GM12874 (cell line): Measurements from ENCODE around the gene ZNF385A.

ENCODE experiments used
- TF ChIP-seq, protein P1 (sequence below): IDR thresholded peaks from 2 replicates; pipeline ENCODE4 v1.5.1; 2011; ENCODE audit warnings: low read depth, mild to moderate bottlenecking, control low read depth, low read length, moderate library complexity; ENCODE audit not compliant: insufficient read depth

Gene ZNF385A

DNA sequence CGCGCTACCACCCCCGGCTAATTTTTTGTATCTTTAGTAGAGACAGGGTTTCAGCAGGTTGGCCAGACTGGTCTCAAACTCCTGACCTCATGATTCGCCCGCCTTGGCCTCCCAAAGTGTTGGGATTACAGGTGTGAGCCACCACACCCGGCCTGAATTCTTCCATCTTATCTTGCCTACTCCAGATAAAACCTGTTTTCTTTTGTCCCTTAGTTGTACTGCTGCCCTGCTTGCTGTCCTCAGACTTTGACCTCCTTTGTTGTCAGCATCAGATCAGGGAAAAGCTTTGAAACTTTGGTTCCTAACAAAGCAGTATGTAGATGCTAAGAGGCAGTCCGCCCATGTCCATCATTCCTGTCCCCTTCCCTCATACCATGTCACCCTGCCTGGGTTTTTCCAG is 43.7 kb downstream of the ZNF385A start:
- TF ChIP-seq, protein P1, sequence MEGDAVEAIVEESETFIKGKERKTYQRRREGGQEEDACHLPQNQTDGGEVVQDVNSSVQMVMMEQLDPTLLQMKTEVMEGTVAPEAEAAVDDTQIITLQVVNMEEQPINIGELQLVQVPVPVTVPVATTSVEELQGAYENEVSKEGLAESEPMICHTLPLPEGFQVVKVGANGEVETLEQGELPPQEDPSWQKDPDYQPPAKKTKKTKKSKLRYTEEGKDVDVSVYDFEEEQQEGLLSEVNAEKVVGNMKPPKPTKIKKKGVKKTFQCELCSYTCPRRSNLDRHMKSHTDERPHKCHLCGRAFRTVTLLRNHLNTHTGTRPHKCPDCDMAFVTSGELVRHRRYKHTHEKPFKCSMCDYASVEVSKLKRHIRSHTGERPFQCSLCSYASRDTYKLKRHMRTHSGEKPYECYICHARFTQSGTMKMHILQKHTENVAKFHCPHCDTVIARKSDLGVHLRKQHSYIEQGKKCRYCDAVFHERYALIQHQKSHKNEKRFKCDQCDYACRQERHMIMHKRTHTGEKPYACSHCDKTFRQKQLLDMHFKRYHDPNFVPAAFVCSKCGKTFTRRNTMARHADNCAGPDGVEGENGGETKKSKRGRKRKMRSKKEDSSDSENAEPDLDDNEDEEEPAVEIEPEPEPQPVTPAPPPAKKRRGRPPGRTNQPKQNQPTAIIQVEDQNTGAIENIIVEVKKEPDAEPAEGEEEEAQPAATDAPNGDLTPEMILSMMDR: no peak

DNA sequence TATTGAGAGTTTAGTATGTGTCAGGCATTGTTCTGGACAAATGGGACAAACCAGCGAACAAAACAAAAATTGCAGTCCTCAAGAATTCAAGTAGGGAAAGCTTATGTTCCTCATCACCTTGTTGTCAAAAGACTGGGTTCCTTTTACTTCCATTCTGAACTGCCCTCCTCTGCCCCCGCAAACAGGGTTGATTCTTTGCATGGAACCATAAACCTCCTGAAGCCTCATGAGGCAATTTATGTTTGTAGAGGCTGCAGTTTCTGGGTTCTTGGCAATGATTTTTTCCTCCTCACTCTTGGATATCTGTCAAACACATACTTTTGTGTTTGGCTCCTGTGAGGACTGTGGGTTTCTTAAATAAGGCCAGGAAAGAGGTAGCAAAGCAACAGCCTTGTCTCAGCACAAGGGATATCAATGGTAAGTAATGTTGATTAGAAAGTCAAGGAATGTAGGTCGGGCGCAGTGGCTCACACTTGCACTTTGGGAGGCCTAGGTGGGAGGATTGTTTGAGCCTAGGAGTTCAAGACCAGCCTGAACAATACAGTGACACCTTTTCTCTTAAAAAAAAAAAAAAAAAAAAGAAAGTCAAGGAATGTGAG is 45.7 kb downstream of the ZNF385A start:
- TF ChIP-seq, protein P1: no peak

DNA sequence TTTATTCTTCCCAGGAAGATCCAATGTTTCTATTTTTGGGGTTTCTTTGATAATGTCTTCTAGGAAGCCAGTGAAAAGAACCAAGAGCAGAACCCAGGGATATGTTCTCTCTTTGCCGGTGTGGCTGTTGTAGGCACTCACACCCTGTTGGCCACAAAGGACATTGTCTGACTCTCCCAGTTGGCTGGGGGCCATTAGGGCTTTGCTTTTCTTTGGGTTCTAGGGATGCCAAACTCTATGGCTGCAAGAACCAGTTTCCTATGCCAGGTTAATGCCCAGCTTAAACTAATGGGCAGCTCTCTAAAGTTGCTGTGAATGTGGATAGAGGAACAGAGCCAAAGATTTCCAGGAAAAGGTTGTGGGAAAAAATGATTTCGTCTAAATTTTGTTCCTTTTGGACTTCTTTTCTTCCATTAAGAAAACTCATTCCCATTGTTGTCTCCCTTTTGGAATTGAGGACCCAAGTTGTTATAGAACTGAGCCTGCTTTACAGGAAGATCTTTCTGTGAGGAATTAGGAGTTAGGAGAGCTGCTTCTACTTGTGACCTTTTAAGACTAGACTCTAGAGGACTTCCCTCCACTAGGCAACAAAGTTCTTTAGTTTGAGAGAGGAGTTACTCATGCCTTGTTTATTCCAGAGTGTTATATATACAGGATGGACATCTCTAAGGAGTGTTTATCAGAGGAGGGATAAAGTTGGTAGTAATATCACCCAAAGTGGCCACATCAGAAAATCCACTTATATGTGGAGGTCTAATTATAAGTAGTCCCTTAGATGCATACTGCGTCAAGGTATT is 46.5 kb downstream of the ZNF385A start:
- TF ChIP-seq, protein P1: no peak

DNA sequence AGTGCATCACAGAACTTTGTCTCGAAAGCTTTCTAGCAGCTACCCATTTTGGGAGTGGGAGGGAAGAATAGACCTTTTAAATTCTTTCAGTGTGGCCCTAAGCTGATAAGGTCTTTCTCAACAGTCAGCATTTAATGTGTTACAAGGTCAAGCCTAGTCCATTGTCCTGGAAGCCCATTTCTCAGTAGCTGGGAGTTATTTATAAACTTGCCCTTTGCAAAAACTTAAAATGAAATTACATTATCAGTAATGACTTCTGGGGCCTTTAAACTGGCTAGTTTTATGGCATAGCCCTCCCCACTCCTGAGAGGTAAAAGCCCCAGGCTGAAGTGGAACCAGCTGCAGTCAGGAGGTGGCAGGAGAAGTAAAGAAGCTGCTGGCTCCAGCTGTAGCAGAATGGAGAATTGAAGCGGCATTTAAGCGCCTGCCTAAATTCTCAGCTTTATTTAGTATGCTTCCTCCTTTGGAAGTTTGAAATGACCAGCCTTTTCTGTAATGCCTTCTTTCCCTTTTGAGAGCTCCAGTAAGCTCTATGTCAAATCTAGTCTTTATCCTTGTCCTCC is 47.2 kb downstream of the ZNF385A start:
- TF ChIP-seq, protein P1: no peak

DNA sequence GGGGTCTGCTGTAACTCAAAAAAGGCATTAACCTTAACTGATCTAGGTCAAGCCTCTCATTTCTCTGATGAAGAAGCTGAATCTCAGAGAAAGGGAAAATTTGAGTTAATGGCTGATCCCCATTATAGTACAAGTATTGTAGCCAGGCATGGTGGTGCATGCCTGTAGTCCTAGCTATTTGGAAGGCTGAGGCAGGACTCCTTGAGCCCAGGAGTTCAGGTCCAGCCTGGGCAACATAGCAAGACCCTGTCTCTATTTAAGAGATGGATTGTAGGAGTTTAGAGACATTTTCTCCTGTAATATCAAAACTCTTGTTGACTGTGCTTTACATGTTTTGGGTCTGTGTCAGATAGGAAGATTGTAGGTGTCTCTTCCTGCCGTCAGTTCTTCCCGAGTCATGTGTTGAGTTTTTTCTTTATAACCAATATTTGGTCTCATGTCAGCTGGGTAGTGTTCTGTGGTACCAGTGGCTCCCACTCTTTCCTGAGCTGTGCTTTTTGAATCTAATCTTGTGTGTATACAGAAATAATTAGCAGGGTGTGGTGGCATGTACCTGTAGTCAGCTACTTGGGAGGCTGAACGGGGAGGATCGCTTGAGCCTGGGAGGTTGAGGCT is 51.0 kb downstream of the ZNF385A start:
- TF ChIP-seq, protein P1: no peak

DNA sequence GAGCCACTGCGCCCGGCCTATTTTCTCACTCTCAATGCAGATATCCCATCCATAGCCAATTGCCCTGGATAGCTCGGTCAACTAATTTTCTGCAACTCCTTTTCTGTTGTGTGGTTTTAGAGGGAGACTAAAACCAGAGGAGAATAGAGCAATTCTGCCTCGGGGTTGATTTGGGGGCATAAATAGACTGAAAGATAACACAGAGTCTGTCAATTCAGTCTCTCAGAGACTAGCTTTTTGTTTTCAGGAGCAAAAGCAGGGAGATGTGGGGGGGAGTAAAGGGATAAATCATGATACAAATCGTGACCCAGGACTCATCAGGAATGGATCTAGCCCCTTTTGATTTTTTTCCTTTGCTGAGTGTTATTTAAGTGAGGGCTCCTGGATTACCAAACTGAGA is 53.1 kb downstream of the ZNF385A start:
- TF ChIP-seq, protein P1: no peak

DNA sequence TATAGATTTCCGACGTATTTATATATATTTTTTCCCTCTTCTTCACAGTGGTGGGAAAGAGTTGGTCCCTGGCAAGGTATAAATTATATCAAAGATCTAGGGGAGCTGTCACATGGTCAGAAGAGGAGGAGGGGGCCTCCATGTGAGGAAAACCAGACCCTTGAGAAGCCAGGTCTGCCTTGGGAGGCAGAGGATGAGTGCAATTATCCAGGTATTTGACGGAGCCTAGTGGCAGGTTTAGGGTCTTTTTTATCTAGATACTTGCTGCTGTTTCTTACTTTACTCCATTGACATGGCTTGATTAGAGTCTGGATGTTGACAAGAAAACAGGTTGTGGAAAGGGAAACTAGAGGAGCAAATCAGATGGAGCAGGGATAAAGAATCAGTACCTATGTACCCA is 54.1 kb downstream of the ZNF385A start:
- TF ChIP-seq, protein P1: no peak
